Activated CD8-positive, alpha-beta memory T cell treated with anti-CD3 and anti-CD28 coated beads, Interleukin-2, amount 50 U/mL, for 1 hour (primary cell): ENCODE measurements around the gene KRT72.

Experiments
- DNase-seq: peaks from one replicate; pipeline ENCODE4 v3.0.0-alpha.2; 2020; ENCODE audit errors: extremely low read depth

KRT72 gene

DNA sequence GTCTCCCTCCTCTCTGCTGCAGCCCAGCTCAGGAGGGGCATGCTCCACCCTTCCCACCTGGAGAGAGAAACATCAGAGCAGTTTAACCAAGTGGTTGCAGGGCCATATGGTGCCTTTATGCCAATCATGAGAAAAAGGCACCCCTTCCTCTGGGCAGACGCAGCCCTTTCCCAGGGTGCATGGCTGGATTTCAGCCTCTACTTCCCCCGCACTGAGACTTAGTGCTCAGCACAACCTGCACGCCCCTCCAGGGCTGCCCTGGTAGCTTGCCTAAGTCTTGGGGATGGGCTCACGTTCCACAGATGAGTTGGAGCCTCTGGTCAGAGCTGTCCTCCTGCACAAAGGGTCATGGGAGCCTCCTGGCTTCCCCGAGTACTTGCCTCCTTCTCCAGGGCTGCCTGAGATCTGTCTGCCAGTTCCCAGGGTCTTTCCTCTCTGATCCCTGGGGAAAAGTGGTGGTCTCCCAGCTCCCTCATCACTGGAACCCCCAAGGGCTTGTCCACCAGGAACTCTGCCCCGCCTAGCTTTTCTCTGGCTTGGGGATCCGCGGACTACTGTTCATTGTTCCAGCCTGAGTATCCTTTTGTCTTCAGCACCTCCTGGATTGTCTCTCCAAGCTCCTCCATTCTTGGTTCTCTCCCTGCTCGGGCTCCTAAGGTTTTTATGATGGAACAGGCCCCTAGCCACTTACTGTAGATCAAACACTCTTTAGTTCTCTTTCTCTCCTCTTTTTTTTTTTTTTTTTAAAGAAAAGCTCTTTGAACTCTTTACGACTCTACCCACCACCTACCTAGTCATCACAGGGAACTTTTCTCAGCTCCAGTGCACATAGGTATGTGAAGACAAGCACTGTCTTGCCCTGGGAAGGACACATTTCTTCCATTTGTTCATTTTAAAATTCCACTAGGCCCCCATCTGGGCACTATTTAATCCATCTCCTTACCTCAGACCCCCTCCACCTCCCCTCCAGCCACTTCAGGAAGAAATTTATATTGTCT is 21.5 kb downstream of the KRT72 start:
- DNase-seq, result no peak

DNA sequence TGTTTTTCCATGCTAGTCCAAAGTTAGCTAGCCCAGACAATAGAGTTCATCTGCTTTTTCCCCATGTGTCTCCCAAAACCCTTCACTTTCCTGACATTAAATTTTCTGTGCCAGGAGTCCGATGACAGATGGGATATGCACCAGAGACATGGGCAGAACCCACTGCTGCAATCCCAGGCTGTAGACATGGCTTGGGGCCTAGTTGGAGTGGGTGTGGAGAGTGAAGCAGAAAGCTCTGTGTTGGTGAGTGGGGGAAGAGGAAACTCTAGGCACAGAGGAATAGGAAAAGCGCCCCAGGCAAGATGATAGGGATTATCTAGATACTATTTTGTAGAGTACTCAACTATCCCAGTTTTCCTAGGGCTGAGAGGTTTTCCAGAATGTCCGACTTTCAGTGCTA is 22.8 kb downstream of the KRT72 start:
- DNase-seq, result no peak

DNA sequence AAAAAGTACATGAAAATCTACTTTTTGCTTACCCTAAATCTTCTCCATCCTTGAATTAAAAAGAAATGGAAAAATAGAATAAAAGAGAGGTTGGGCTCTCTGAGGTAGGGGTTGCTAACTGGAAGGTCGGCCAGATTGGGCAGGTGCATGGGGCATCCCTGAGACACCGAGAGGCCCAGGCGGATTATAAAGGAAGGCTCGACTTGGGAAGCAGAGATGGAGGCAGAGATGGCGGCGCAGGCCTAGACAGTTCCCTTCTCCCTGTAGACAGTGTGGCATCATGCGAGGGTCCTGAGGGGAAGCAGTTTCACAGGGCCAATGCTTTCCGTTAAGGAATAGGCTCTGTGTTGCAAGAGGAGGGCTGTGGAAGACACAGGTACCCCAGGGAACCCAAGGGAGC is 23.9 kb downstream of the KRT72 start:
- no peak for DNase-seq

DNA sequence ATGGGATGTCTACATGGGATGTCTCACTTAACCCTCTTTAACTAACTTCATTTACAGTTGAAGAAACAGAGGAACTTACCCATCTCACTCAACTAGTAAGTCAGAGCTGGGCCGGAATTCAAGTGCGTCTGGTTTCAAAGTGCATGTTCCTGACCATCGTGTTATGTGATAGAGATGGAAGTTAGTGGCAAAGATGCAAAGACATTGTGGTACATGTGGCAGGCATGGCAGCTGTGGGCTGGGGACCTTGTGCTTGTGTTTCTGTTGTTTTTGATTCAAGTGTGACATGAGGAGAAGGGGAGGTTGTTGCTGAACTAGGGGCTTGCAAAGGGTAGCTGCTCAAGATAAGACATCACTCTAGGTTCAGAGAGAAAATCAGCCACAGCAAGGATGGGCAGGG is 25.3 kb downstream of the KRT72 start:
- no peak for DNase-seq

DNA sequence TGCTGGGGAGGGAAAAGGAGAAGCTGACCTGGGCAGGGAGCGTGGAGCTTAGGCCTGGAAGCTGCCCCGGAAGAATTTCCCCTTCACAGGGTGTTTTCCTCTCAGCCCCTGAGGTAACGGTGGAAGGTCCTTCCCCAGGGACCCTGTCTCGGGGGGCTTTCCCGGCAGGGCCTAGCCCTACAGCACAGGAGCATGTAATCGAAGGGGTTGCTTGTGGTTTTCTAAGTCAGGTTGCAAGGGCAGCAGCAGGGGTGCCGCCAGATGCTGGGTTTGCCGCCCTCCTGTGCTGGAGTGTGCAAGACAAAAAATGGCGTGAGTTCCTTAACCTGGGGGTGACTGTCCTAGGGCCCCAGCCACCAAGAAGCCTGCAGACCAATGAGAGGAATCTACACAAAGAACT is 26.0 kb downstream of the KRT72 start:
- DNase-seq, result no peak

DNA sequence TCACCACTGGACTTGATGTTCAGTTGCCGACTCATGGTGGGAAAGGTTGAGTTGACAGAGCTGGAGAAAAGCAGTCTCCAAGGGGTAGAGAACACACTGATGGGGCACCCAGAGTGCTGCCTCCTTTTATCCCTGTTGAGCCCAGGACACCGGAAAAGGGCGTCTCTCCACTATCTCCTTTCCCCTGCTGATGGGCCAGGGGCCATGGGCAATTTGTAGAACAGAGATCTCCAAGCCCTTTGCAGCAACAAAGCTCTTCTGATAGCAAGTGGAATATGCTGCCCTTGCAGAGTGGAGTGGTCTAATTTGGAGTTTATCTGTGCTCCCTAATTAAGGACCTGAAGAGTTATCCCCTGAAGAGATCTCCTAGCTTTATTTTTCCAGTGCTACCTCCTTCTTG is 27.5 kb downstream of the KRT72 start, which contains the start of gene KRT74:
Gene KRT74 (minus strand): TSS at position 101 of the 400 bp plus-strand sequence. CDS start 66 bp downstream, at position 35.
- DNase-seq, result no peak

DNA sequence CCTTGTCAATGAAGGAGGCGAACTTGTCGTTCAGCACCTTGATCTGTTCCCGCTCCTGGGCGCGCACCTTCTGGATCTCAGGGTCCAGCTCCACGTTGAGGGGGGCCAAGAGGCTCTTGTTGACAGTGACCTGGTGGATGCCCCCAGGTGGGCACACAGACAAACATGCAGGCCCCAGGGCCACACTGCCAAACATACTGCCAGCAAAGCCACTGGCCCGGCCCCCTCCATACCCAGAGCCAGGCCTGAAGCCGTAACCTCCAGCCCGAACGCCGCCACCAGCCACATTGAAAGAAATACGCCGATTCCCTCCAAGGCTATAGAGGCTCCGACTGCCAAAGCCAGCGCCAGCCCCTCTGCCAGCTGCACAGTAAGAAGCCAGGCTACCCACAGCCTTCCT is 28.0 kb downstream of the KRT72 start:
- DNase-seq, result no peak

DNA sequence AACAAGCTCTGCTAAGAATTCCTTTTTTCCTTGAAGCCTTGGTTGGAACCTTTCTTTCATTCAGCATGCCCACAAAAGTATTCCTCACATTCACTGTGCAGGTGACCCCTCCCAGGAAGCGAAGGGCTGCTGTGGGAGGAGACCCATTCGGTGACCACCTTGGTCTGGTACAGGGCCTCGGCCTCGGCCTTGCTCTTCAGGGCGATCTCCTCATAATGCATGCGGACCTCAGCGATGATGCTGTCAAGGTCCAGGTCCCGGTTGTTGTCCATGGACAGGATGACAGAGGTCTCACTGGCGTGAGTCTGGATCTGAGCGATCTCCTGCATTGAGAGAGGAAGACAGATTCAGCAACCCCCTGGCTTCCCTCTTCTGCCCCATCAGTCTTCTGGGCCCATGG is 30.8 kb downstream of the KRT72 start:
- no peak for DNase-seq

DNA sequence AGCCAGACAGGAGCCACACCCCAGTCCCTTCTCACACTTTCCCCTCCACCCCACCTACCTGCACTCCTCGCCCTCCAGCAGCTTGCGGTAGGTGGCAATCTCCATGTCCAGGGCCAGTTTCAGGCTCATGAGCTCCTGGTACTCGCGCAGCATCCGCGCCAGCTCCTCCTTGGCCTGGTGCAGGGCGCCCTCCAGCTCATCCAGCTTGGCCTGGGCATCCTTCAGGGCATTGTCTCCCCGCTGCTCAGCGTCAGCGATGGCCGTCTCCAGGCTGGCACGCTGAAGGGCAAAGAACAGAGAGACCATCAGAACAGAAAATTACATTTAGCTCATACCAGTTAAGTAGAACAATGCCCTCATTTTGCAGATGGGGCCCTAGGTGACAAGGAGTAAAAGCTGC is 33.2 kb downstream of the KRT72 start:
- DNase-seq, result no peak

DNA sequence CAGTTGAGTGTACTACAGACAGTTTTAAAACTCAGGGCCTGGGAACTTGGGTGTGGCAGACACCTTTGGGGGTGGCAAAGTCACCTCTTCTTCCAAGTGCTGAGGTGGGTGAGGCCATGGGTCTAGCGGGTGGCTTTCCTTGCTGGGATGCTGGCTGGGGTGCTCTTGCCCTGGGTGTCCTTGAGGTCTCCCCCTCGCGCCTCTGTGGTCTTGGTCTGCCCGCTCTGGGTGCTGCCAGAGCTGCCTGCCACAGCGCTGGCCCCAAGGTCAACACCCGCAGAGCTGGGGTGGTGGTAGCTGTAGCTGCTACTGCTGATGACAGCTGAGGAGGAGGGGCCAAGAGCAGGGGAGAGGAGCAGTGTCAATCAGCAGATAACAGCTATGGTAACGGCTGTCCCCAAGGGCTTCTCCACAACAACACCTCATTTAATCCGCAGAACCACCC is 34.4 kb downstream of the KRT72 start:
- peak; percentile 31 for DNase-seq

DNA sequence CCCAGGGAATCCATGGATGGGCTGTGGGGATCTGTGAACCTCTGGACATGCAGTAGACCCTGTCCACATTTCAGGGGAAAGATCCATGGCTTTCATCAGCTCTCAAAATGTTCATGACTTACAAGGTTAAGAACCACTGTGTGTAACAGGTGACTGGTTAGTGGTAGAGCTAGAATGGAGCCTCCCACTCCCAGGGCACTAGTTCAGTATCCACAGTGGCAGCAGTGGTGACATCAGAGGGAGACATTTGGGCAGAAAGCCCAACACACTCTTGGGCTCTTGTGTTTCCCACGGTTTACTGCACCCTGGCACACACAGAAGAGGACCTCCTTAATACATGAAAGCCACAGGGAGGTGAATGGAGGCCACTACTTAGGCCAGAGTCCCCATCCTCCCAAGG is 36.7 kb downstream of the KRT72 start:
- DNase-seq, result no peak

DNA sequence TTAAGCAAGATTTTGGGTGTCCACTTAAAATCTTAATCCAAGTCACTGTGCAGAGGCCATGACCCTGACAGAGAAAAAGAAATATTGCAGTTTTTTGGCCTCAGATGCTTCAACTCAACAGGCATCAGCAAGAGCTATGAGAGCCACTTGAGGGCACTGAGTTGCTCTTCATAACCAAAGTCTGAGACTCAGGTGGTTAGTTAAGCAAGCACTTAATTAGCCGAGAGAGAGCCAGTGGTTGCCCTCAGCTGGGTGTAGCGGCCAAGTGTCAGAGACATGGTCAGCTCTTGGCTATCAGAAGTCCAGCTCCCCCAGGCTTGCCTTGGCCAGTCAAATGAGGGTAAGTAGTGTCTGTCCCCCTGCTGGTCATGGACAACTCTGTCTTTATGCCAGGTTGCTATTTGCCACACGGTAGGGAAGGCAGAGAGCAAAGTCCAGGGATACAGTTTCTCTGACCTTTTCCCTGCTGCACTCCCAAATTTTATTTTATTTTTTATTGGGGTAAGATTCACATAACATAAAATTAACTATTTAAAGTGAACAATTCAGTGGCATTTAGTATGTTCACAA is 39.3 kb downstream of the KRT72 start:
- DNase-seq, result no peak

DNA sequence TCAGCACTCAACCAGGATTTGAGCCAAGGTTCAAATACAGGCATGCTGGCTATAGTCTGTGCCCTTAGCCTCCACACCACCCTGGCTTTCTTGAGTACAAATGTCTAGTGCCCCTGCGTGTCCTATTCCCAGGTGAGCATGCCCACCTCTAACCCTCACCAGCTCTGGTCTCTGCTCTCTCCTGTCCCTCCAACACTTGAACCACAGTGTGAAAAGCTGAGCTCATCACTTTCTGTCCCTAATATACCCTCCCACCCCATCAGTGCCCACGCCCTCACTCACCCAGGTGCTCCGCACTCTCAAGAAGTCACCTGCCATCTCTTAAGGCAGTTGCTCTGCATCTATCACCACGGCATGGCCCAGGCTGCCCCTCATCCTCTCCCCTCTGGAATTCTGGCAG is 41.3 kb downstream of the KRT72 start:
- no peak for DNase-seq

DNA sequence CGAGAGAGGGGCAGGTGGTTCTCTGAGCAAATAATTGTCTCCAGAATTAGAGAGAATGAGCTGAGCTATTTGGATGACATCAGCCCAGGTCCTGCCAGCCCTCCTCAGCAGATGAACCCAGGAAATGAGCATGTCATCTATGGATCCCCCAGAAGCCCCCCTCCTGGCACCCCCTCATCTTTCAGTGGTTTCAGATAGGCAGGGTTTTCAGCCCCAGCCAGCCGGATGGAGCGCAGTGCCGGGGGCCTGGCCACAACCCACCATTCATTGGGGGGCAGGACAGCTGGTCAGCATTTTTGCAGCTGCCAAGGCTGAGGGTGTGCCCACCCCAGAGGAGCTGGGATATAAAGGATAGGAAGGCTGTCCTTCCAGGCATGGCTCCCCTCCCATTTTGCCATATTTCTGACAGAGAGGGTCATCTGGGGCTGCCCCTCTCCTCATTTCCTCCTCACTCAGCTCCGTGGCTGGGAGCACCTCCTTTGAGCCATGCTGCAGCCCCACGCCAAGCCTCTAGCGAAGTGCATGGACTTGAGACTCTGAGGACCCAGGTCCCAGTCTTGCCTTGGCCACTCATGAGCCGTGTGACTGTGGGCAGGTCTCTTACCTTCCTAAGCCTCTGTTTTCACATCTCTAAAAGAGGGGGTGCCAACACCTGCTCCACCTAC is 42.4 kb downstream of the KRT72 start:
- DNase-seq, result no peak

DNA sequence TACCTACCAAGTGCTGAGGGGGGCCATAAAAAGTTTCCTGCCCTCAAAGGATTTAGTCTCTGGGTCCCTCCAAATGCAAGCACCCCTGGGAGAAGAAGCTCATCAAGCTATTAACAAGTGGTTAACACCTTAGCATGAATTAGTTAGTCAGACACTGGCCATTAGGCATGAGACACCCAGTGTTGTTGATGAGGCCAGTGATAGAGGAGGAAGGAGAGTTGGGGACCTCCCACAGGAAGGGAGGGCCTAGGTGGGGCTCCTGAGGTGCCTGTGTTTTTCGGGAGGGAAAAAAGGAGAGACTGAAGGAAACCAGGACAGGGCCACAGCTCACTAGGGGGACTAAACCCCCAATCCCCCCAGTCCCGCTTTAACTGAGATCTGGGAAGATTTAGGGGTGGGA is 43.8 kb downstream of the KRT72 start:
- no peak for DNase-seq

DNA sequence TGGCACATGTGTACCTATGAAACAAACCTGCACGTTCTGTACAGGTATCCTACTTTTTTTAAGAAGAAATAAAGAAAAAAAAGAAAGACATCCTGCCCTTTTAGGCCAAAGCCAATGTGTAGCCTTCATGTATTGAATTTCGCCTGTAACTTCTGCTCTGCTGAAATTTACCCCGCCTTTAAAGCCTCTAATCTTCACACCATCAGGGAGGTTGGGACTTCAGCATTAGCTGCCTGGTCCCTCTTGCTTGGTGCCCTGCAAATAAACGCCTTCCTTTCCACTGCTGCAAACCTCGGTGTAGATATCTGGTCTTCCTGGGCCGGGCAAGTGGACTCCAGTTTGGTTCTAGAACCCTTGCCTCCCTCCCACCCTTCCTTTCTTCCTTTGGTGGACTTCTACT is 45.7 kb downstream of the KRT72 start:
- no peak for DNase-seq

DNA sequence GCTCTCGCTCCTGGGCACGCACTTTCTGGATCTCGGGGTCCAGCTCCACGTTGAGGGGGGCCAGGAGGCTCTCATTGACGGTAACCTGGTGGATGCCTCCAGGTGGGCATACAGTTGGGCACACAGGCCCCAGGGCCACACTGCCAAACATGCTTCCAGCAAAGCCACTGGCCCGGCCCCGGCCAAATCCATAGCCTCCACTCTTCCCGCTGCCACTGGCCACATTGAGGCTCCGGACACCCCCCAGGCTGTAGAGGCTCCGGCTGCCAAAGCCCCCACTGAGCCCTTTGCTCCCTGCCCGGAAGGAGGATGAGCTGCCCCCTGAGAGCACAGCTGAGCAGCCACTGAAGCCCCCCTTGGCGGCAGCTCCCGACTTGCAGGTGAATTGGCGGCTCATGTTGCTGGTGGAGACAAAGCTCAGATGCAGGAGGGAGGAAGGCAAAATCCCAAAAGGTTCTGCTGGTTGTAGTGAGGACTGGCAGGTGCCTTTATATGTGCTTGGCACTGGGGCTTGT is 48.5 kb downstream of the KRT72 start, which contains the start of gene KRT71:
Gene KRT71 (minus strand): TSS at position 465 of the 515 bp plus-strand sequence. CDS start 68 bp downstream, at position 397.
- no peak for DNase-seq

DNA sequence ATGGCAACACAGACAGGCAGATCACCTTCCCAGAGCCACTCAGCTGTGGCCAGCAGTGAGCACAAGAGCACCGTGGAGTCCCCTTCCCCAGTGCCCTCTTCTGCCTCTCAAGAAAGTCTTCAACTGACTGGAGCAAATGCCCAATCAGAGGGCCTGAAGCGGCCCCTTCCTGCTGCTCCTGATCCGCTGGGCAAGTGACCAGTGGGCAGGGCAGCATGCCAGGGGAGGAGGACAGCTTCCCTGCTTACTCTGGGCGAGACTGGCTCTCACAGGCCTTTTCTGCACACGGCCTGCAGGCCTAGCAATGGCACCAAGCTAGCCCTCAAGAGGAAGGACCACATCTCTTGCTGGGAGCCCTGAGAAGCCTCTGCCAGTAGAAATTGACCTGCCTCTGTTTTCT is 49.2 kb downstream of the KRT72 start:
- DNase-seq, result no peak

DNA sequence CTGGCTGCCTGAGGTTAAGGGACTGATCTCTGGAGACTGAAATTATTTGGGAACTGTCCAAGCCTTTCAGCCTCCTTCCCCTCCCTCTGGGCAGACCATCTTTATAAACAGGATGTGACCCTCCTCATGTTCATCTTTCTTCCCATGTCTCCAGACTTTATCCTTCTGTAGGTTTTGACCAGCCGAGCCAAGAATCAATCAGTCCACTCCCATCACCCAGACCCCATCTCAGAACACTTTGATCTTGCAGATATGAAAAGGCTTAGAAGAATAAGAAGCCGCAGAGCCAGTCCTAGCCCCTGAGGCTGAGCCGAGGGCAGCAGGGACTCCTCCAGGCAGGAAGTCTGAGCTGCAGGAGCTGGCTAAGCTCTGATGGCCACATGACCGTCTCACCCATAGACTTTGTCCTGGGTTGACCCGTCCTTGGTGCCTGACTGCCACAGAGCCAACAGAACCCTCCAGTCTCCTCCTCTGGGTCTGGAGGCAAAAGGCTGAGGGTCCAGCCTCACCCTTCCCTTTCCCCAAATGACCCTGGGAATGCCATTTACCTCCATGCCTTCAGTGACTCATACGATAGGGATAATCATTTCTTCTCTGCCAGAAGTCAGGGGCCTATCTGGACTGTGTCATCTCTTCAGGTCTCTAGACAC is 49.9 kb downstream of the KRT72 start:
- no peak for DNase-seq

DNA sequence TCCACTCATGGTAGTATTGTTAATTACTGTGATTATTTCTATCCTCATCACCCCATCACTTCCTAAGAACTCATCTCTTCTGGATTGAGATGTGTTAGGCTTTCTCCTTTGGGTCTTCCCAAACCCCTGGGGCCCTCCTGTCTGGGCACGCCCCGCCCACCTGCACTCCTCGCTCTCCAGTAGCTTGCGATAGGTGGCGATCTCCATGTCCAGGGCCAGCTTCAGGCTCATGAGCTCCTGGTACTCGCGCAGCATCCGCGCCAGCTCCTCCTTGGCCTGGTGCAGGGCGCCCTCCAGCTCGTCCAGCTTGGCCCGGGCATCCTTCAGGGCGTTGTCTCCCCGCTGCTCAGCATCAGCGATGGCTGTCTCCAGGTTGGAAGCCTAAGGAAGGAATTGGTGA is 55.1 kb downstream of the KRT72 start:
- no peak for DNase-seq

DNA sequence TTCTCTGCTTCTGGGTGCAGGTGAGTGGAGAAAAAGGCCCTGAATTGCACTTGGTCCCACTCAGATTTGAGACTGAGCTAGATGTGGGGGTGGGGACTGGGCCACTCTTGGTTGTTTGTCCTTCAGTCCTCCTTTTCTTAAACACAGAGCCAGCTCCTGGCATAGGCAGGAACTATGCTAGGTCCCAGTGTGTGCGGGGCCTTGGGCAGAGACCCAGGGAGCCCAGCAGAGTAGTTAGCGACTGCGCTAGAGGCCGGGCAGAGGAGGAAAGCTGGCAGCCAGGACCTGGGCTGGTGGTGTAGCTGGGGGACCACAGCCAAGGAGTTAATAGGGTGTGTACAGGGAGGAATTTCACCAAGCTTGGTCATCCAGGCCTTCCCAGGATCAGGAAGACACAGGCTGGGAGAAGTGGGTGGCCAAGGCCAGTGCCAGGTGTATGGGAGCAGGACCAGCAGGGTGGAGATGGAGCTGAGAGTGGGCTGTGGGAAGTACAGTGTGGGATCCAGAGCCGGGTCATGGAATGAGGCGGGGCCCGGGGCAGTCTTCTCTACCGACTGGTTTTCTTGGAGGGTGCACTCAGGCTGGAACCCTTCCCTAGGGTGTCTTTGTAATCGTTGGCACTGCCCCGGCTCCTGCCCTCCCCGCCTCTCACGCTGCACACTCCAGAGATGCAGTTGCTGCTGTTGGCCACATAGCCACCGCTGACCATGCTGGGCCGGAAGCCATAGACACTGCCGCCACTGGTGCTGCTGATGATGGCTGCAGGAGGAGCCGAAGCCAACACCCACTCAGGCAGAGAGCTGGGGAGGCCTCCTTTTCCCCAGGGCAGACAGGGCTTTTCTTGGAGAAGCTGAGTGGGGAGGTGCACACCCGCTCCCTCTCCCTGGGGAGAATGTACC is 57.0 kb downstream of the KRT72 start:
- DNase-seq, result no peak
